GM06990 (cell line): Measurements from ENCODE around the gene ZNF469.

Experiments
- DNase-seq: peaks from one replicate; pipeline ENCODE4 v3.0.0-alpha.2; 2011; ENCODE audit not compliant: insufficient read length; ENCODE audit errors: extremely low read depth
- H3K27me3 ChIP-seq: replicated peaks from 2 replicates; pipeline ENCODE4 v1.6.0; 2011; ENCODE audit warnings: low read length; ENCODE audit not compliant: control insufficient read depth, insufficient read depth
- H3K36me3 ChIP-seq: 2 replicates; pipeline ENCODE4 v1.5.1; 2011; ENCODE audit warnings: low read length; ENCODE audit not compliant: control insufficient read depth, insufficient read depth
- H3K4me3 ChIP-seq: replicated peaks from 2 replicates; pipeline ENCODE4 v1.5.1; 2011; ENCODE audit warnings: low read depth, mild to moderate bottlenecking, control low read depth, low read length
- TF ChIP-seq, protein P1 (sequence below): IDR thresholded peaks from 2 replicates; pipeline ENCODE4 v1.5.1; 2011; ENCODE audit warnings: low read length, control low read depth, mild to moderate bottlenecking, inconsistent platforms; ENCODE audit not compliant: insufficient read depth, poor library complexity, severe bottlenecking

ZNF469 gene

DNA sequence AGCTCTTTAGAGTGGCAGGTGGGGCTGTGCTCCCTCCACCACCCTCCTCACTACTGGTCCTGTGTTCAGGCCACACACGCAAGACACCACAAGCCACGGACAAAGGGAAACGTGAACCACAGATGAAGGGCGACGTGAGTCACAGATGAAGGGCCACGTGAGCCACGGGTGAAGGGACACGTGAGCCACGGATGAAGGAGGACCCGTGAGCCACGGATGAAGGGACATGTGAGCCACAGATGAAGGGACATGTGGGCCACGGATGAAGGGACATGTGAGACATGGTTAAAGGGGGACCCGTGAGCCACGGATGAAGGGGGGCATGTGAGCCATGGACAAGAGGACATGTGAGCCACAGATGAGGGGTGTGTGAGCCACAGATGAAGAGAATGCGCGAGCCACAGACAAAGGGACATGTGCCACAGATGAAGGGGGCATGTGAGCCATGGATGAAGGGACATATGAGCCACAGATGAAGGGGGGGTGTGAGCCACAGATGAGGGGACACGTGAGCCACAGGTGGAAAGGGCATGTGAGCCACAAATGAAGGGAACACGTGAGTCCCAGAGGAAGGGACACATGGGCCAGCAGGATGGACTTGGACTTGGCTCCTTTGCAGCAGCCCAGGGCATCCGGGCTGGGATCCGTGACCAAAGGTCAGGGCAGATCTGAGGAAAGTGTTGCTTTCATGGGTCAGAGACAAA is 15.6 kb downstream of the ZNF469 start:
- no peaks in the 10 kb centered on the region for H3K36me3 ChIP-seq

DNA sequence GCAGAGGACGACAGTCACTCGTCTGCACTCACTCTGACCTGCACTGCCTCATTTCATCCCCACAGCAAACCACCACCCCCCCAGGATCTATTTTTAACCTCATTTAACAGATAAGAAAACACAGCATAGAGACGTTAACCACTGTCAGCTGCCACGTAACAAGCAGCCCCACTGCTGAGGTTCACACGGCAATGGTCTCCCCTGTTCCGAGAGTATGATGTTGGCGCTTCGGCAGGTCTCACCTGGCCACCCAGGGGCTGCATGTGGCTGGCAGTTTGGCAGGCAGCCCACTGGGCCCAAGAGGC is 16.1 kb downstream of the ZNF469 start:
- no peaks in the 10 kb centered on the region for H3K36me3 ChIP-seq
- H3K4me3 ChIP-seq, result no peak overlapping the region
- 0 out of 2 replicates have a peak, but pooled peaks cover 1% of the 10 kb centered on the region for H3K27me3 ChIP-seq
- no peak for DNase-seq
- TF ChIP-seq, protein P1, sequence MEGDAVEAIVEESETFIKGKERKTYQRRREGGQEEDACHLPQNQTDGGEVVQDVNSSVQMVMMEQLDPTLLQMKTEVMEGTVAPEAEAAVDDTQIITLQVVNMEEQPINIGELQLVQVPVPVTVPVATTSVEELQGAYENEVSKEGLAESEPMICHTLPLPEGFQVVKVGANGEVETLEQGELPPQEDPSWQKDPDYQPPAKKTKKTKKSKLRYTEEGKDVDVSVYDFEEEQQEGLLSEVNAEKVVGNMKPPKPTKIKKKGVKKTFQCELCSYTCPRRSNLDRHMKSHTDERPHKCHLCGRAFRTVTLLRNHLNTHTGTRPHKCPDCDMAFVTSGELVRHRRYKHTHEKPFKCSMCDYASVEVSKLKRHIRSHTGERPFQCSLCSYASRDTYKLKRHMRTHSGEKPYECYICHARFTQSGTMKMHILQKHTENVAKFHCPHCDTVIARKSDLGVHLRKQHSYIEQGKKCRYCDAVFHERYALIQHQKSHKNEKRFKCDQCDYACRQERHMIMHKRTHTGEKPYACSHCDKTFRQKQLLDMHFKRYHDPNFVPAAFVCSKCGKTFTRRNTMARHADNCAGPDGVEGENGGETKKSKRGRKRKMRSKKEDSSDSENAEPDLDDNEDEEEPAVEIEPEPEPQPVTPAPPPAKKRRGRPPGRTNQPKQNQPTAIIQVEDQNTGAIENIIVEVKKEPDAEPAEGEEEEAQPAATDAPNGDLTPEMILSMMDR, result no peak

More for the DNA sequence above, 15.6 kb downstream of the ZNF469 start:
- Histone ChIP-seq H3K4me3 (no peak overlapping the region), H3K27me3 (0 out of 2 replicates have a peak, but pooled peaks cover 1% of the 10 kb centered on the region)
- DNase-seq, result no peak
- TF ChIP-seq, protein P1, result no peak

DNA sequence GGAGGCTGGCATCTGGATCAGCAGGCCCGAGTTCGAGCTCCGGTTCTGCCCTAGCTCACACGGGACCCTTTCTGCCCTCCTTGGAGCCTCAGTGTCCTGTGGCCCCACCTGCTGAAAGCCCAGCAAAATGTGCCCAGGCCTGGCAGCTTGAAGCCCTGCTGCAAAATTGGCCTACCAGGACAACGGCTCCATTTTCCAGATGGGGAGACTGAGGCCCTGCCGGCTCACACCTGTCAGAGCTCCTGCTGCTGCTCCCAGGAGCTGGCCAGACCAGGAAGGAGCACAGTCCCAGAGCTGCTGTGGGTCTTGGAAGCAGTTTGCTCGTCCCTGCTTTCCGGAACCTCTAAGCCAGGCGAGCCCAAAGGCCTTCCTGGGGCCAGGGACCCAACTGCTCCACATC is 17.4 kb downstream of the ZNF469 start:
- TF ChIP-seq, protein P1, result no peak
- no peak for DNase-seq
- 0 out of 2 replicates have a peak, but pooled peaks cover 1% of the 10 kb centered on the region for H3K27me3 ChIP-seq
- no peak overlapping the region for H3K4me3 ChIP-seq
- no peaks in the 10 kb centered on the region for H3K36me3 ChIP-seq

DNA sequence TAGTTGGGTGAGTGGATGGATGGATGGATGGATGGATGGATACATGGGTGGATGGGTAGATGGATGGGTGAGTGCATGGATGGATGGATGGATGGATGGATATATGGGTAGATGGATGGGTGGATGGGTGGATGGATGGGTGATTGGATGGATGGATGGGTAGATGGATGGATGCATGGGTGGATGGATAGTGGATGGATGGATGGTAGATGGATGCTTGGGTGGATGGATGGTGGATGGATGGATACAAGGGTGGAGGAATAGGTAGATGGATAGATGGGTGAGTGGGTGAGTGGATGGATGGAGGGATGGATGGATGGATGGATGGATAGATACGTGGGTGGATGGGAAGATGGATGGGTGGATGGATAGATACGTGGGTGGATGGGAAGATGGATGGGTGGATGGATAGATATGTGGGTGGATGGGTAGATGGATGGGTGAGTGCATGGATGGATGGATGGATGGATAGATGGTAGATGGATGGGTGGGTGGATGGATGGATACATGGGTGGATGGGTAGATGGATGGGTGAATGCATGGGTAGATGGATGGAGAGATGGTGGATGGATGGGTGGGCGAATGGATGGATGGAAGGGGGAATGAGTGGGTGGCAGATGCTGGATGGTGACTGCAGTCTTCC is 19.0 kb downstream of the ZNF469 start:
- Histone ChIP-seq H3K27me3 (0 out of 2 replicates have a peak, but pooled peaks cover 1% of the 10 kb centered on the region), H3K4me3 (no peak overlapping the region), H3K36me3 (no peaks in the 10 kb centered on the region)
- TF ChIP-seq, protein P1, result no peak
- DNase-seq, result no peak

DNA sequence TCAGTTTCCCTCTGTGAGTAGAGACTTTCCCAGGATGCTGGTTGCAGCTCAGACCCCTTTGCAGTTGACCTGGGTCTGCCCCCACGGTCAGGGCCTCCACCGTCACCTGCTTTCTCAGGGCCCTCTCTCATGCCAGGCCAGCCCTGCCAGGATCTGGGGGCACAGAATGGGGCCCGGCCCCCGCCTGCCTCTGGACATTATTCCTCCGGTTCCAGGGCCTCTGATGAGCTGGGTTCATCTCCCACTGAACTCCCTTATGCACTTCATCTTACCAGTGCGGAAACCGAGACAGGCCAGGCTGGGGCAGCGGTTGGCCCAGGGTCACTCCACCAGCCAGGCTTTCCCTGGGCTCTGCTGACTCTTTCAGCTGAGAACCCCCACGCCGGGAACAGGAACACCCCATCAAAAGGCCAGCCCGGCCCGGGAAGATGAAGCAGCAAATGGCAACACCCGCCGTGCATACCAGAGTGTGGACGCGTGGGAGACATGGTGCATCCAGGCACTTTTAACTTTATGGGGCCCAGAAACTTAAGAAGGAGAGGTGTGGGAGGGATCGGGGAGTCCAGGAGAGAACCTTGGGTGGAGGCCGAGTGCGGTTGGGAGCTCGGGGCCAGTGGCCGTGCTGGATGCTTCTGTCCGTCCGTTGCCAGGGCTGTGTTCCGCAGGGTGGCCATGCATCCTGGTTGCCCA is 19.9 kb downstream of the ZNF469 start:
- Histone ChIP-seq H3K36me3 (no peaks in the 10 kb centered on the region), H3K4me3 (no peak overlapping the region), H3K27me3 (0 out of 2 replicates have a peak, but pooled peaks cover 1% of the 10 kb centered on the region)
- TF ChIP-seq, protein P1, result no peak
- no peak for DNase-seq
